HCT116 (cell line): ENCODE data around the gene KCNN4. TPM values are rescaled to one million over a fixed set of nuclear protein-coding genes. Genes with fewer than 3 reads are reported as not detected.

ENCODE experiments used
- ATAC-seq: fragments of 200-7000 bp; cut with Tn5 transposase; 2 replicates; pipeline ENCODE4 v1.9.1; 2020; ENCODE audit warnings: mild to moderate bottlenecking, moderate library complexity
- BruUV-seq: library from RNA; stranded (reverse); fragments of 400-500 nt; replicated peaks from 2 replicates; lab custom pipeline; 2021; lab: Mats Ljungman, UMichigan
- CTCF ChIA-PET: fragments of 300-600 bp; sonication (Branson Sonifier 250); formaldehyde crosslinking; loops from one replicate; lab custom pipeline; 2021; ENCODE audit warnings: antibody characterized with exemption; lab: Charles Lee
- POLR2A ChIA-PET: fragments of 300-600, 350-600 bp; sonication (Branson Sonifier 250); formaldehyde crosslinking; loops from one replicate; lab custom pipeline; 2021; ENCODE audit warnings: antibody characterized with exemption; lab: Charles Lee
- RAD21 ChIA-PET, 2 experiments: fragments of 300-600 bp; sonication (Branson Sonifier 250); formaldehyde crosslinking; loops; one replicate each; lab custom pipeline; 2023; ENCODE audit warnings: low total read pairs in 2 of 2; ENCODE audit not compliant: uncharacterized antibody in 2 of 2, unreplicated experiment in 2 of 2, low non-redundant PET in 1 of 2; lab: Charles Lee
- DNase-seq: peaks from one replicate; pipeline ENCODE4 v3.0.0-alpha.2; 2010; ENCODE audit warnings: low read depth, low spot score
- H2AFZ ChIP-seq: fragments of 200-600 bp; shearing (Covaris generic), sonication (generic); 2 replicates; pipeline ENCODE4 v1.6.1; 2017; ENCODE audit warnings: low read depth, mixed run types, mixed read lengths, antibody characterized with exemption, low read length; ENCODE audit not compliant: poor library complexity, severe bottlenecking
- H3K27ac ChIP-seq: 2 replicates; pipeline ENCODE4 v1.5.1; 2012; ENCODE audit warnings: low read depth, low read length
- H3K27me3 ChIP-seq: fragments of 200-600 bp; sonication (generic); 2 replicates; pipeline ENCODE4 v1.6.1; 2016; ENCODE audit warnings: mixed run types, low read length, mixed read lengths; ENCODE audit not compliant: insufficient read depth
- H3K36me3 ChIP-seq, 2 experiments: fragments of 200-500 bp in 1 of 2; fragments of 200-600 bp in 1 of 2; sonication (Bioruptor generic) in 1 of 2; sonication (generic) in 1 of 2; 2 replicates each; pipeline versions ENCODE4 v1.5.1 to v1.6.1; 2014 to 2016; ENCODE audit warnings: low read length in 2 of 2, inconsistent platforms in 1 of 2, mixed read lengths in 1 of 2, mixed run types in 1 of 2; ENCODE audit not compliant: insufficient read depth in 2 of 2, control insufficient read depth in 1 of 2
- H3K4me1 ChIP-seq, 2 experiments: fragments of 200-600 bp in 1 of 2; sonication (generic) in 1 of 2; 2 replicates each; pipeline versions ENCODE4 v1.5.1 to v1.6.1; 2012 to 2017; ENCODE audit warnings: low read length in 2 of 2, inconsistent platforms in 1 of 2, mild to moderate bottlenecking in 1 of 2, mixed read lengths in 1 of 2, mixed run types in 1 of 2, moderate library complexity in 1 of 2; ENCODE audit not compliant: insufficient read depth in 2 of 2, control insufficient read depth in 1 of 2
- H3K4me2 ChIP-seq: fragments of 200-600 bp; sonication (generic); 2 replicates; pipeline ENCODE4 v1.6.1; 2017; ENCODE audit warnings: mixed run types, low read length, mixed read lengths
- H3K4me3 ChIP-seq, 2 experiments: fragments of 200-600 bp in 1 of 2; sonication (generic) in 1 of 2; replicated peaks in 1 of 2; 2 replicates each; pipeline ENCODE4 v1.5.1; 2011 to 2016; ENCODE audit warnings: low read length in 2 of 2, control low read depth in 1 of 2, low read depth in 1 of 2, mild to moderate bottlenecking in 1 of 2, mixed read lengths in 1 of 2, mixed run types in 1 of 2
- H3K79me2 ChIP-seq: fragments of 200-600 bp; sonication (generic); 2 replicates; pipeline ENCODE4 v1.6.1; 2017; ENCODE audit warnings: mild to moderate bottlenecking, mixed run types, low read length, moderate library complexity, mixed read lengths; ENCODE audit not compliant: insufficient read depth
- H3K9ac ChIP-seq: fragments of 200-600 bp; sonication (generic); 2 replicates; pipeline ENCODE4 v1.6.1; 2016; ENCODE audit warnings: low read length, mixed read lengths
- H3K9me2 ChIP-seq: fragments of 200-600 bp; sonication (generic), shearing (Covaris generic); 2 replicates; pipeline ENCODE4 v1.6.1; 2017; ENCODE audit warnings: mixed run types, mild to moderate bottlenecking, moderate library complexity; ENCODE audit not compliant: insufficient read depth
- H3K9me3 ChIP-seq, 2 experiments: fragments of 200-500 bp in 1 of 2; fragments of 200-600 bp in 1 of 2; sonication (Bioruptor generic) in 1 of 2; sonication (generic) in 1 of 2; 2 replicates each; pipeline ENCODE4 v1.6.1; 2014 to 2017; ENCODE audit warnings: low read length in 2 of 2, mixed read lengths in 2 of 2, inconsistent platforms in 1 of 2, low read depth in 1 of 2, mild to moderate bottlenecking in 1 of 2, mixed run types in 1 of 2, moderate library complexity in 1 of 2; ENCODE audit not compliant: control insufficient read depth in 1 of 2, insufficient read depth in 1 of 2
- H4K20me1 ChIP-seq: fragments of 200-600 bp; sonication (generic), shearing (Covaris generic); 2 replicates; pipeline ENCODE4 v1.6.1; 2017; ENCODE audit warnings: mixed run types, mild to moderate bottlenecking, moderate library complexity; ENCODE audit not compliant: insufficient read depth
- CEBPB ChIP-seq: IDR thresholded peaks from 2 replicates; pipeline ENCODE4 v1.6.1; 2012; ENCODE audit warnings: low read depth
- EZH2 ChIP-seq: fragments of 200-600 bp; sonication (generic); IDR thresholded peaks from 2 replicates; pipeline ENCODE4 v1.6.1; 2017; ENCODE audit warnings: antibody characterized with exemption, mixed run types
- EZH2phosphoT487 ChIP-seq: fragments of 200-600 bp; IDR thresholded peaks from 2 replicates; pipeline ENCODE4 v1.6.1; 2018; ENCODE audit warnings: antibody characterized with exemption, borderline replicate concordance
- JUND ChIP-seq: IDR thresholded peaks from 2 replicates; pipeline ENCODE4 v1.6.1; 2012
- MAX ChIP-seq: IDR thresholded peaks from 2 replicates; pipeline ENCODE4 v1.6.1; 2012
- POLR2A ChIP-seq: IDR thresholded peaks from 2 replicates; pipeline ENCODE4 v1.7.0; 2011; ENCODE audit warnings: borderline replicate concordance; ENCODE audit not compliant: insufficient read depth, insufficient read length; ENCODE audit errors: extremely low read depth
- RAD21 ChIP-seq: IDR thresholded peaks from 2 replicates; pipeline ENCODE4 v1.6.1; 2012; ENCODE audit warnings: low read depth, mild to moderate bottlenecking
- SRF ChIP-seq: IDR thresholded peaks from 2 replicates; pipeline ENCODE4 v1.6.1; 2012; ENCODE audit warnings: low read depth
- ZNF274 ChIP-seq: fragments of 200-500 bp; sonication (Bioruptor generic); IDR thresholded peaks from 2 replicates; pipeline ENCODE4 v1.6.1; 2014; ENCODE audit warnings: mild to moderate bottlenecking, low read depth, low read length, inconsistent platforms
- intact Hi-C: fragments of 100-400 bp; cut with micrococcal nuclease; formaldehyde crosslinking; loops from 2 replicates; pipeline ENCODE4 v1.10.0; 2022
- total RNA-seq: library from RNA; stranded (reverse); gene quantifications from one replicate; pipeline ENCODE4 v1.2.1, GENCODE V29; 2021; ENCODE audit not compliant: unreplicated experiment
- TF ChIP-seq, protein P1 (sequence below), 3 experiments: fragments of 200-600 bp in 1 of 3; sonication (generic) in 1 of 3; IDR thresholded peaks in 2 of 3; conservative IDR thresholded peaks in 1 of 3; 2 replicates each; pipeline ENCODE4 v1.5.1; 2012 to 2017; ENCODE audit warnings: low read depth in 2 of 3, low read length in 2 of 3, antibody characterized with exemption in 1 of 3, borderline replicate concordance in 1 of 3, control low read depth in 1 of 3, mild to moderate bottlenecking in 1 of 3, mixed read lengths in 1 of 3, mixed run types in 1 of 3, moderate library complexity in 1 of 3; ENCODE audit not compliant: insufficient read depth in 1 of 3

The KCNN4 gene
- total RNA-seq, 1 experiment from 2014 or later, result 72.9 TPM

DNA sequence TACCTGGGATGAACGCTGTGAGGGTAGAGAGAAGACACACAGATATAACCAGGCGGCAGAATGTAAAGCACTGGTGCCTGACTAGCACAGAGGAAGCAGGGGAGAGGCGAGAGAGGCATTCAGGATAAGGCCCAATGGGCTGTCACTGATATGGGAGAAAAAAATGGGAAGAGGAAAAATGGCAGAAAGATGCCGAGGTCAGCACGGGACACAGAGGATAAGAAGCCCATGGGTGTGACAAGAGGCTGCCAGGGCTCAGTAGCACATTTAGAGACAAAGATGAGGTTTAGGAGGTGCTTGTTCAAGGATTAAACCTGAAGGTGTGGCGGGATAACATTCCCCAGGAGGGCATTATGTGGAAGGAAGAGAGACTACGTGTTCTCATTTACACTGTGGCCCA, 31.6 kb downstream of the KCNN4 start:
- ChIA-PET RAD21 (no interaction called here), POLR2A (no interaction called here)
- H4K20me1 ChIP-seq, result no peaks in the 10 kb centered on the region
- H3K79me2 ChIP-seq, result peaks cover 55% of the 10 kb centered on the region
- DNase-seq, result no peak
- no peak overlapping the region for H3K27ac ChIP-seq
- H3K9me3 ChIP-seq, result no peaks in the 10 kb centered on the region
- no peak overlapping the region for H2AFZ ChIP-seq
- TF ChIP-seq JUND (no peak), EZH2phosphoT487 (no peak), RAD21 (no peak), EZH2 (no peak), POLR2A (no peak), CEBPB (no peak), SRF (no peak), ZNF274 (no peak), MAX (no peak)
- TF ChIP-seq, protein P1, sequence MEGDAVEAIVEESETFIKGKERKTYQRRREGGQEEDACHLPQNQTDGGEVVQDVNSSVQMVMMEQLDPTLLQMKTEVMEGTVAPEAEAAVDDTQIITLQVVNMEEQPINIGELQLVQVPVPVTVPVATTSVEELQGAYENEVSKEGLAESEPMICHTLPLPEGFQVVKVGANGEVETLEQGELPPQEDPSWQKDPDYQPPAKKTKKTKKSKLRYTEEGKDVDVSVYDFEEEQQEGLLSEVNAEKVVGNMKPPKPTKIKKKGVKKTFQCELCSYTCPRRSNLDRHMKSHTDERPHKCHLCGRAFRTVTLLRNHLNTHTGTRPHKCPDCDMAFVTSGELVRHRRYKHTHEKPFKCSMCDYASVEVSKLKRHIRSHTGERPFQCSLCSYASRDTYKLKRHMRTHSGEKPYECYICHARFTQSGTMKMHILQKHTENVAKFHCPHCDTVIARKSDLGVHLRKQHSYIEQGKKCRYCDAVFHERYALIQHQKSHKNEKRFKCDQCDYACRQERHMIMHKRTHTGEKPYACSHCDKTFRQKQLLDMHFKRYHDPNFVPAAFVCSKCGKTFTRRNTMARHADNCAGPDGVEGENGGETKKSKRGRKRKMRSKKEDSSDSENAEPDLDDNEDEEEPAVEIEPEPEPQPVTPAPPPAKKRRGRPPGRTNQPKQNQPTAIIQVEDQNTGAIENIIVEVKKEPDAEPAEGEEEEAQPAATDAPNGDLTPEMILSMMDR (IDR thresholded peaks at IDR 0.05 in 2 of 3, conservative IDR thresholded peaks at IDR 0.05 in 1 of 3; ENCODE audit: borderline replicate concordance in 1 of 3, insufficient read depth in 1 of 3, low read depth in 2 of 3, low read length in 2 of 3), result no peak
- TF ChIP-seq, all 23 proteins: peak for 0
- no peak overlapping the region for H3K4me3 ChIP-seq
- H3K27me3 ChIP-seq, result no peaks in the 10 kb centered on the region
- H3K4me2 ChIP-seq, result no peak overlapping the region
- H3K9me2 ChIP-seq, result no peaks in the 10 kb centered on the region
- CTCF ChIA-PET, result no interaction called here
- H3K4me1 ChIP-seq, result peaks cover 12 to 37% of the 10 kb centered on the region in 2 experiments
- BruUV-seq, result no TSS peak
- no peak overlapping the region for H3K9ac ChIP-seq
- no peak for ATAC-seq
- intact Hi-C loops, result no loop called here
- peaks cover 41 to 54% of the 10 kb centered on the region in 2 experiments for H3K36me3 ChIP-seq
